ENCODE data around the gene SLC8A3.

Gene SLC8A3

DNA sequence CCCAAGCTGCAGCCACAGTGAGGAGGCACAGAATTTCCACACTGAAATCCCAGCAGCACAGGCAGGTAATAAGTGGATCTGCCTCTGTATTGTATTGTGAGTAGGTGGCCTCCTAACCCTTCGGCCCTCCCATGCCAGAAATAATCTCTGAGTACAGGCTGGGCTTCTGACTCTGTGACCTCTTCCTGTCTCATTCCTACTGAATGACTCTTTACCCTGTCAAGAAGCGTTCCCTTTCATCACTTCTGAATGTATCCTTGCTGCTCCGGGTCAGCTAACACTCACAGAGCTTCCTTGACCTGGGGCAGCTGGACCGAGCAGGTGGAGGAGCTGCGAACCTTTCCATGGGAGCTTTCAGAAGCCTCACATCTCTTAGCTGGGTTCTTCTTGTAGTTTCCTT is 119.6 kb downstream of the SLC8A3 start:
- Mint-ChIP-seq H3K4me3 (no peak overlapping the region), H3K36me3 (ENCODE audit: low read depth) (no peaks in the 10 kb centered on the region), H3K27me3 (ENCODE audit: low read depth, poor library complexity) (no peaks in the 10 kb centered on the region), H3K27ac (no peak overlapping the region), H3K4me1 (no peaks in the 10 kb centered on the region), H3K9me3 (no peaks in the 10 kb centered on the region)
- no peak for DNase-seq
- TF ChIP-seq CTCF (IDR thresholded peaks at IDR 0.05): no peak

DNA sequence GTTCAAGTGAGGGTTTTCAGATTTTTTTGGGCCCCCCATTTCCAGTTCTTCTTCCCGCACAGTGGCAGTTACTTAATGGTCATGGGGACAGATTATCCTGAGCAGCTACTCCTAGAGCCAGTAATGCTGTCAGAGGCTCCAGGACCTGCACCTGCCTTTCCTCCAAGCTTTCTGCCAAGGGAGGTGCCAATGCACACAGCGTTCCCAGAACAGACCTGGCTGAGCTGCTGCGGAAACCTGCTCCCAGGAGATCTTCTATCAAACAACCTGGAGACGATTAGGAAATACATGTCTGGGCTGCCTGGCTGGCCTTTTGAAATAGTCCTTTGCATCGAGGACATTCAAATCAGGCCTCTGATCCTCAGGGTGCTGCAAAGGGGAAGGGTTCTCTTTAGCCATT is 120.9 kb downstream of the SLC8A3 start:
- no peak for DNase-seq
- H3K9me3 Mint-ChIP-seq: no peaks in the 10 kb centered on the region
- no peak overlapping the region for H3K4me3 Mint-ChIP-seq
- H3K36me3 Mint-ChIP-seq (ENCODE audit: low read depth): no peaks in the 10 kb centered on the region
- no peak for TF ChIP-seq CTCF (IDR thresholded peaks at IDR 0.05)
- no peaks in the 10 kb centered on the region for H3K4me1 Mint-ChIP-seq
- no peak overlapping the region for H3K27ac Mint-ChIP-seq
- H3K27me3 Mint-ChIP-seq (ENCODE audit: low read depth, poor library complexity): no peaks in the 10 kb centered on the region

- Mint-ChIP-seq H3K4me3 (no peak overlapping the region), H3K27me3 (ENCODE audit: low read depth, poor library complexity) (no peaks in the 10 kb centered on the region), H3K9me3 (no peaks in the 10 kb centered on the region), H3K4me1 (no peaks in the 10 kb centered on the region), H3K36me3 (ENCODE audit: low read depth) (no peaks in the 10 kb centered on the region), H3K27ac (no peak overlapping the region)
- no peak for TF ChIP-seq CTCF (IDR thresholded peaks at IDR 0.05)
- DNase-seq: no peak
Measured at GRCh38 chr14:70064136-70064865, 124.5 kb downstream of the SLC8A3 start.

DNA sequence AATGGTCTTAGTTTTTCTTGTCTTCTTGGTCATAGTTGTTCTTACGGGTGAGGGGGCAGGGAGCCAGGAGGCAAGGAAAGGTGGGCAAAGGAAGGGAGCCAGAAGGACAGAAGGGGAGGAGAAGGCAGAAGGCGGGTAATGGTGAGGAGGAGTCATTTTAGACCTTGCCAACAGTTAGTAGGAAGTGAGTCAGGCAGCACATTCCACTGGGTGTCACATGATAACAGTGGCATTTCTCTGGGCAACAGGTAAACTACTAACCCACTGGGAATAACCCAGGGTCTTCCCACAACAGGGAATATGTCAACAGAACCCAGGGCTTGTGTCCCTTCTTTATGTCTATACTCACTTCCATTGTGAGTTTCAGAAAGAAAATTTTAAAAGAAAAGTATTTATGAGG is 127.6 kb downstream of the SLC8A3 start:
- Mint-ChIP-seq H3K4me1 (no peaks in the 10 kb centered on the region), H3K27ac (no peak overlapping the region), H3K36me3 (ENCODE audit: low read depth) (no peaks in the 10 kb centered on the region), H3K27me3 (ENCODE audit: low read depth, poor library complexity) (no peaks in the 10 kb centered on the region), H3K9me3 (no peaks in the 10 kb centered on the region), H3K4me3 (no peak overlapping the region)
- no peak for TF ChIP-seq CTCF (IDR thresholded peaks at IDR 0.05)
- DNase-seq: no peak

- Mint-ChIP-seq H3K4me1 (no peaks in the 10 kb centered on the region), H3K4me3 (no peak overlapping the region), H3K27ac (no peak overlapping the region), H3K36me3 (ENCODE audit: low read depth) (no peaks in the 10 kb centered on the region), H3K27me3 (ENCODE audit: low read depth, poor library complexity) (peaks cover 3% of the 10 kb centered on the region), H3K9me3 (no peaks in the 10 kb centered on the region)
- TF ChIP-seq CTCF (IDR thresholded peaks at IDR 0.05): no peak
- DNase-seq: no peak
Measured at GRCh38 chr14:70059545-70059944, 129.2 kb downstream of the SLC8A3 start.

GRCh38 chr14:70057519-70058136 is 131.1 kb downstream of the SLC8A3 start:
- H3K4me3 Mint-ChIP-seq: no peak overlapping the region
- no peaks in the 10 kb centered on the region for H3K36me3 Mint-ChIP-seq (ENCODE audit: low read depth)
- no peaks in the 10 kb centered on the region for H3K9me3 Mint-ChIP-seq
- no peaks in the 10 kb centered on the region for H3K4me1 Mint-ChIP-seq
- TF ChIP-seq CTCF (IDR thresholded peaks at IDR 0.05): no peak
- H3K27me3 Mint-ChIP-seq (ENCODE audit: low read depth, poor library complexity): peaks cover 3% of the 10 kb centered on the region
- DNase-seq: no peak
- no peak overlapping the region for H3K27ac Mint-ChIP-seq

Data from nephron progenitor cell (in vitro differentiated cells).